IMR-90 (cell line): ENCODE results near the gene SLC25A34. TPM values are rescaled to one million over a fixed set of nuclear protein-coding genes. Genes with fewer than 3 reads are reported as not detected.

Experiments
- ATAC-seq: fragments of 200-7000 bp; cut with Tn5 transposase; 2 replicates; pipeline ENCODE4 v1.9.1; 2020; ENCODE audit warnings: low read depth, mild to moderate bottlenecking, moderate library complexity
- BruUV-seq: library from RNA; stranded (reverse); fragments of 400-500 nt; replicated peaks from 2 replicates; lab custom pipeline; 2021; lab: Mats Ljungman, UMichigan
- CTCF ChIA-PET: fragments of 300-600 bp; formaldehyde crosslinking; extraction: SDS; loops from one replicate; lab custom pipeline; 2021; ENCODE audit warnings: antibody characterized with exemption; lab: Yijun Ruan, JAX
- POLR2A ChIA-PET: fragments of 300-600 bp; sonication (Branson Sonifier 250); formaldehyde crosslinking; loops from one replicate; lab custom pipeline; 2022; ENCODE audit warnings: antibody characterized with exemption; ENCODE audit not compliant: unreplicated experiment; lab: Charles Lee
- DNase-seq: peaks from one replicate; pipeline ENCODE4 v3.0.0; 2013
- H2AFZ ChIP-seq: replicated peaks from 2 replicates; pipeline ENCODE3; 2013; ENCODE audit warnings: low read length, mild to moderate bottlenecking; ENCODE audit not compliant: poor library complexity
- H2AK5ac ChIP-seq: 2 replicates; pipeline ENCODE4 v1.6.1; 2013; ENCODE audit warnings: low read depth, low read length, inconsistent platforms
- H2AK9ac ChIP-seq: replicated peaks from 2 replicates; pipeline ENCODE3; 2013; ENCODE audit warnings: mild to moderate bottlenecking, low read depth, low read length, moderate library complexity; ENCODE audit not compliant: poor library complexity
- H2BK120ac ChIP-seq: 2 replicates; pipeline ENCODE4 v1.6.1; 2013; ENCODE audit warnings: low read depth, low read length, inconsistent platforms
- H2BK15ac ChIP-seq: 3 replicates; pipeline ENCODE4 v1.6.1; 2013; ENCODE audit warnings: low read depth, low read length, inconsistent platforms
- H2BK20ac ChIP-seq: 2 replicates; pipeline ENCODE4 v1.6.1; 2013; ENCODE audit warnings: low read depth, mild to moderate bottlenecking, inconsistent platforms, low read length, moderate library complexity
- H2BK5ac ChIP-seq: 2 replicates; pipeline ENCODE4 v1.6.1; 2013; ENCODE audit warnings: mild to moderate bottlenecking, low read depth, low read length, inconsistent platforms; ENCODE audit not compliant: poor library complexity, severe bottlenecking
- H3K14ac ChIP-seq: replicated peaks from 2 replicates; pipeline ENCODE4 v1.6.1; 2013; ENCODE audit warnings: low read depth, low read length, inconsistent platforms
- H3K18ac ChIP-seq: 2 replicates; pipeline ENCODE4 v1.6.1; 2013; ENCODE audit warnings: low read depth, low read length, control low read depth
- H3K23ac ChIP-seq: 2 replicates; pipeline ENCODE4 v1.6.1; 2013; ENCODE audit warnings: low read depth, low read length, inconsistent platforms
- H3K27ac ChIP-seq: 2 replicates; pipeline ENCODE4 v1.5.1; 2013; ENCODE audit warnings: mild to moderate bottlenecking, control low read depth, low read length; ENCODE audit not compliant: insufficient read depth
- H3K27me3 ChIP-seq: 2 replicates; pipeline ENCODE4 v1.6.1; 2013; ENCODE audit warnings: low read length; ENCODE audit not compliant: control insufficient read depth, insufficient read depth
- H3K36me3 ChIP-seq: 2 replicates; pipeline ENCODE4 v1.6.1; 2013; ENCODE audit warnings: low read length, mixed read lengths; ENCODE audit not compliant: control insufficient read depth, insufficient read depth
- H3K4ac ChIP-seq: 2 replicates; pipeline ENCODE4 v1.6.1; 2013; ENCODE audit warnings: low read depth, low read length, inconsistent platforms
- H3K4me1 ChIP-seq: 2 replicates; pipeline ENCODE4 v1.6.1; 2013; ENCODE audit warnings: low read length, mixed read lengths; ENCODE audit not compliant: control insufficient read depth, insufficient read depth
- H3K4me2 ChIP-seq: 2 replicates; pipeline ENCODE4 v1.6.1; 2013; ENCODE audit warnings: low read depth, mild to moderate bottlenecking, control low read depth, low read length, moderate library complexity
- H3K4me3 ChIP-seq: 2 replicates; pipeline ENCODE4 v1.5.1; 2013; ENCODE audit warnings: low read depth, mild to moderate bottlenecking, control low read depth, low read length, moderate library complexity; ENCODE audit not compliant: insufficient read depth
- H3K56ac ChIP-seq: 2 replicates; pipeline ENCODE4 v1.6.1; 2013; ENCODE audit warnings: low read length, inconsistent platforms; ENCODE audit not compliant: insufficient read depth; ENCODE audit errors: extremely low read depth
- H3K79me1 ChIP-seq, 2 experiments: 2 replicates each; pipeline ENCODE4 v1.6.1; 2013; ENCODE audit warnings: low read length in 2 of 2, inconsistent platforms in 1 of 2, low read depth in 1 of 2
- H3K9ac ChIP-seq: 2 replicates; pipeline ENCODE4 v1.6.1; 2013; ENCODE audit warnings: low read depth, low read length, control low read depth
- H3K9me1 ChIP-seq: 2 replicates; pipeline ENCODE4 v1.6.1; 2013; ENCODE audit warnings: low read length, inconsistent platforms; ENCODE audit not compliant: insufficient read depth
- H3K9me3 ChIP-seq: 2 replicates; pipeline ENCODE4 v1.6.1; 2013; ENCODE audit warnings: low read length; ENCODE audit not compliant: control insufficient read depth, insufficient read depth
- H4K20me1 ChIP-seq: 2 replicates; pipeline ENCODE4 v1.6.1; 2013; ENCODE audit warnings: low read length, inconsistent platforms; ENCODE audit not compliant: insufficient read depth
- H4K5ac ChIP-seq: 2 replicates; pipeline ENCODE4 v1.6.1; 2013; ENCODE audit warnings: mild to moderate bottlenecking, low read depth, low read length, control low read depth
- H4K8ac ChIP-seq, 2 experiments: 2 replicates each; pipeline ENCODE4 v1.6.1; 2013; ENCODE audit warnings: low read depth in 2 of 2, low read length in 2 of 2, control low read depth in 1 of 2, inconsistent platforms in 1 of 2
- H4K91ac ChIP-seq: 2 replicates; pipeline ENCODE4 v1.6.1; 2013; ENCODE audit warnings: low read depth, low read length, inconsistent platforms; ENCODE audit not compliant: insufficient read depth
- BHLHE40 ChIP-seq: fragments of 150-350 bp; IDR thresholded peaks from 2 replicates; pipeline ENCODE4 v1.6.1; 2016; ENCODE audit warnings: mild to moderate bottlenecking, low read depth, low read length
- CEBPB ChIP-seq: IDR thresholded peaks from 2 replicates; pipeline ENCODE4 v1.6.1; 2012; ENCODE audit warnings: low read depth, low read length, improper control_type of control experiment
- CHD1 ChIP-seq: IDR thresholded peaks from 2 replicates; pipeline ENCODE4 v1.6.1; 2012; ENCODE audit warnings: low read depth, low read length, improper control_type of control experiment
- CTCF ChIP-seq: conservative IDR thresholded peaks from 2 replicates; pipeline ENCODE4 v1.5.1; 2012; ENCODE audit warnings: mild to moderate bottlenecking, low read depth, low read length, improper control_type of control experiment
- FOS ChIP-seq: fragments of 150-350 bp; IDR thresholded peaks from 2 replicates; pipeline ENCODE4 v1.6.1; 2016; ENCODE audit warnings: low read depth, low read length
- MAFK ChIP-seq: IDR thresholded peaks from 2 replicates; pipeline ENCODE4 v1.6.1; 2012; ENCODE audit warnings: low read depth, low read length, improper control_type of control experiment
- MAZ ChIP-seq: IDR thresholded peaks from 2 replicates; pipeline ENCODE4 v1.6.1; 2012; ENCODE audit warnings: low read depth, mild to moderate bottlenecking, low read length, improper control_type of control experiment, moderate library complexity, borderline replicate concordance
- MXI1 ChIP-seq: IDR thresholded peaks from 2 replicates; pipeline ENCODE4 v1.6.1; 2012; ENCODE audit warnings: low read depth, mild to moderate bottlenecking, low read length, moderate library complexity, borderline replicate concordance
- NFE2L2 ChIP-seq: fragments of 150-350 bp; IDR thresholded peaks from 2 replicates; pipeline ENCODE4 v1.6.1; 2016; ENCODE audit warnings: low read depth, mild to moderate bottlenecking, low read length
- POLR2A ChIP-seq: IDR thresholded peaks from 2 replicates; pipeline ENCODE4 v1.6.1; 2012; ENCODE audit warnings: mild to moderate bottlenecking, low read depth, low read length
- RCOR1 ChIP-seq: IDR thresholded peaks from 2 replicates; pipeline ENCODE4 v1.6.1; 2012; ENCODE audit warnings: mild to moderate bottlenecking, low read length, improper control_type of control experiment; ENCODE audit not compliant: insufficient replicate concordance
- SMC3 ChIP-seq: fragments of 150-350 bp; IDR thresholded peaks from 2 replicates; pipeline ENCODE4 v1.6.1; 2016; ENCODE audit warnings: low read depth, mild to moderate bottlenecking, antibody characterized with exemption, low read length, moderate library complexity
- USF2 ChIP-seq: fragments of 150-350 bp; IDR thresholded peaks from 2 replicates; pipeline ENCODE4 v1.6.1; 2017; ENCODE audit warnings: mild to moderate bottlenecking, antibody characterized with exemption, low read length, low read depth
- WGBS, 2 experiments: methylation state at CpG; one replicate each; pipeline versions ENCODE4 v1.1.5 to v1.1.7; 2013; ENCODE audit warnings: missing lambda C conversion rate in 2 of 2; ENCODE audit not compliant: insufficient read length in 1 of 2; ENCODE audit errors: extremely low coverage in 2 of 2; 5-methylcytosine and 5-hydroxymethylcytosine counted together
- dilution Hi-C: fragments of 300-500 bp; cut with HindIII; formaldehyde crosslinking; loops from one replicate; pipeline ENCODE4 v1.14.3; 2018; ENCODE audit warnings: low sequenced_read_pairs; ENCODE audit not compliant: unreplicated experiment
- in situ Hi-C: fragments of 300-500 bp; cut with MboI; formaldehyde crosslinking; loops from 3 replicates; pipeline ENCODE4 v1.14.3; 2019; ENCODE audit warnings: low sequenced_read_pairs, inconsistent platforms, mixed read lengths
- intact Hi-C: fragments of 100-400 bp; cut with micrococcal nuclease; formaldehyde crosslinking; loops from 2 replicates; pipeline ENCODE4 v1.10.0; 2022
- polyA plus RNA-seq, 3 experiments: library from polyadenylated mRNA; depleted of rRNA; stranded (reverse); fragments of >200 nt; gene quantifications; 2 replicates each; pipeline ENCODE4 v1.2.3, GENCODE V29; 2012; ENCODE audit warnings: low replicate concordance in 1 of 3
- total RNA-seq: library from RNA; depleted of rRNA; stranded (reverse); fragments of >200 nt; gene quantifications from 2 replicates; pipeline ENCODE4 v1.2.3, GENCODE V29; 2012

Gene SLC25A34
- total and polyA plus RNA-seq, 2 of the 4 experiments (the other 2 are of a cell fraction): under 0.01 to 0.72 TPM

GRCh38 chr1:15690317-15690716, 45.7 kb upstream of the SLC25A34 start:
- in situ Hi-C loops: no loop called here
- no TSS peak for BruUV-seq

More at GRCh38 chr1:15690317-15690716, 45.7 kb upstream of the SLC25A34 start:
- dilution Hi-C loops (no loop called here), intact Hi-C loops (no loop called here)
- Histone ChIP-seq H3K56ac (no peak overlapping the region), H3K27ac (no peak overlapping the region), H3K9me1 (peaks cover 14% of the 10 kb centered on the region; the same call in 1 of the 2 replicates), H2BK15ac (no peak overlapping the region), H4K5ac (no peak overlapping the region), H3K4me1 (peaks cover 9% of the 10 kb centered on the region), H2AK9ac (no peak overlapping the region), H3K4me2 (no peak overlapping the region), H3K4ac (no peak overlapping the region), H4K8ac (no peak overlapping the region), H3K9ac (no peak overlapping the region), H2BK5ac (no peak overlapping the region), H2BK20ac (no peak overlapping the region), H3K79me1 (peaks cover 26 to 83% of the 10 kb centered on the region in 2 experiments), H3K27me3 (no peaks in the 10 kb centered on the region), H2AFZ (no peak overlapping the region), H4K91ac (no peak overlapping the region), H2BK120ac (no peak overlapping the region), H3K36me3 (peaks cover 3% of the 10 kb centered on the region; the same call in 1 of the 2 replicates), H3K14ac (no peak overlapping the region), H3K9me3 (no peaks in the 10 kb centered on the region), H3K18ac (no peak overlapping the region), H3K4me3 (no peak overlapping the region), H3K23ac (no peak overlapping the region), H4K20me1 (peaks cover 80% of the 10 kb centered on the region), H2AK5ac (no peak overlapping the region)
- CTCF ChIA-PET: no interaction called here
- TF ChIP-seq USF2 (no peak), MAFK (no peak), BHLHE40 (no peak), CHD1 (no peak), CEBPB (no peak), MAZ (no peak), POLR2A (no peak), SMC3 (no peak), RCOR1 (no peak), MXI1 (no peak), CTCF (no peak), FOS (no peak), NFE2L2 (no peak)
- POLR2A ChIA-PET: no interaction called here
- no peak for DNase-seq
- ATAC-seq: no peak
- WGBS, 2 experiments: no CpG with 5 or more reads among the region's 6 CpGs
